OCI-LY7 (cell line): ENCODE measurements around the gene MS4A6A. TPM values are rescaled to one million over a fixed set of nuclear protein-coding genes. Genes with fewer than 3 reads are reported as not detected.

Experiments used
- BruUV-seq: library from RNA; stranded (reverse); fragments of 400-500 nt; replicated peaks from 2 replicates; lab custom pipeline; 2021; lab: Mats Ljungman, UMichigan
- CTCF ChIA-PET: fragments of 300-600 bp; sonication (Branson Sonifier 250); formaldehyde crosslinking; loops from one replicate; lab custom pipeline; 2022; ENCODE audit warnings: antibody characterized with exemption; ENCODE audit not compliant: unreplicated experiment; lab: Charles Lee
- POLR2A ChIA-PET: fragments of 300-600 bp; sonication (Branson Sonifier 250); formaldehyde crosslinking; loops from one replicate; lab custom pipeline; 2022; ENCODE audit warnings: antibody characterized with exemption; lab: Charles Lee
- DNase-seq: peaks from one replicate; pipeline ENCODE4 v3.0.0-alpha.2; 2015; ENCODE audit warnings: low spot score
- H2AFZ ChIP-seq: fragments of 200-600 bp; sonication (generic), shearing (Covaris generic); 2 replicates; pipeline ENCODE4 v1.6.1; 2014; ENCODE audit warnings: mild to moderate bottlenecking, antibody characterized with exemption, low read length, moderate library complexity
- H3K27ac ChIP-seq: fragments of 200-600 bp; sonication (generic); 2 replicates; pipeline ENCODE4 v1.5.1; 2014; ENCODE audit warnings: mixed run types, low read depth, mild to moderate bottlenecking, moderate library complexity, low read length, inconsistent platforms; ENCODE audit not compliant: poor library complexity, severe bottlenecking
- H3K36me3 ChIP-seq: fragments of 200-600 bp; sonication (generic); 2 replicates; pipeline ENCODE4 v1.6.1; 2014; ENCODE audit warnings: mild to moderate bottlenecking, antibody characterized with exemption, low read length, moderate library complexity, mixed read lengths; ENCODE audit not compliant: insufficient read depth
- H3K4me1 ChIP-seq: fragments of 200-600 bp; sonication (generic); 2 replicates; pipeline ENCODE4 v1.5.1; 2014; ENCODE audit warnings: mild to moderate bottlenecking, low read length; ENCODE audit not compliant: insufficient read depth, poor library complexity, severe bottlenecking
- H3K4me2 ChIP-seq: fragments of 200-600 bp; sonication (generic); 2 replicates; pipeline ENCODE4 v1.6.1; 2014; ENCODE audit warnings: mild to moderate bottlenecking, low read length
- H3K4me3 ChIP-seq: fragments of 200-600 bp; sonication (generic); 2 replicates; pipeline ENCODE4 v1.5.1; 2014; ENCODE audit warnings: mild to moderate bottlenecking, low read depth, low read length; ENCODE audit not compliant: poor library complexity, severe bottlenecking
- H3K79me2 ChIP-seq: fragments of 200-600 bp; sonication (generic); 2 replicates; pipeline ENCODE4 v1.6.1; 2016; ENCODE audit warnings: low read depth, mild to moderate bottlenecking, low read length, moderate library complexity, mixed read lengths; ENCODE audit not compliant: insufficient read depth
- H3K9me2 ChIP-seq: fragments of 200-600 bp; sonication (generic); 2 replicates; pipeline ENCODE4 v1.6.1; 2016; ENCODE audit warnings: mild to moderate bottlenecking, low read length, mixed read lengths; ENCODE audit not compliant: insufficient read depth
- H3K9me3 ChIP-seq: fragments of 200-600 bp; sonication (generic); 2 replicates; pipeline ENCODE4 v1.6.1; 2014; ENCODE audit warnings: mild to moderate bottlenecking, mixed run types, low read length, mixed read lengths
- H4K20me1 ChIP-seq: fragments of 200-600 bp; sonication (generic); 2 replicates; pipeline ENCODE4 v1.6.1; 2014; ENCODE audit warnings: mild to moderate bottlenecking, antibody characterized with exemption, low read length, moderate library complexity, mixed read lengths; ENCODE audit not compliant: insufficient read depth
- CTCF ChIP-seq: fragments of 200-600 bp; sonication (generic); conservative IDR thresholded peaks from 2 replicates; pipeline ENCODE4 v1.5.1; 2014; ENCODE audit warnings: mild to moderate bottlenecking, antibody characterized with exemption, low read length, moderate library complexity, mixed read lengths
- EZH2phosphoT487 ChIP-seq: fragments of 200-600 bp; sonication (generic); IDR thresholded peaks from 2 replicates; pipeline ENCODE4 v1.6.1; 2018; ENCODE audit warnings: low read depth, borderline replicate concordance, mild to moderate bottlenecking, mixed run types, antibody characterized with exemption, low read length, moderate library complexity, mixed read lengths
- intact Hi-C: fragments of 100-400 bp; cut with micrococcal nuclease; formaldehyde crosslinking; loops from one replicate; pipeline ENCODE4 v1.10.0; 2022; ENCODE audit not compliant: unreplicated experiment
- total RNA-seq, 2 experiments: library from RNA; depleted of rRNA in 1 of 2; stranded (reverse); fragments of >200 nt in 1 of 2; shearing (Covaris generic) in 1 of 2; gene quantifications; 2 replicates each; pipeline ENCODE4 v1.2.3, GENCODE V29; 2014 to 2022

Gene MS4A6A
- total RNA-seq, 2 experiments from 2014 or later: not detected

- H3K36me3 ChIP-seq: no peaks in the 10 kb centered on the region
- CTCF ChIA-PET: no interaction called here
Observed at GRCh38 chr11:60208951-60209350, 26.1 kb upstream of the MS4A6A start.

GRCh38 chr11:60208146-60208895 lies 25.4 kb upstream of the MS4A6A start:
- CTCF ChIA-PET: no interaction called here

More at GRCh38 chr11:60208951-60209350, 26.1 kb upstream of the MS4A6A start:
- Histone ChIP-seq H4K20me1 (no peaks in the 10 kb centered on the region), H3K9me2 (no peaks in the 10 kb centered on the region), H3K4me3 (no peak overlapping the region), H2AFZ (no peak overlapping the region), H3K4me1 (no peaks in the 10 kb centered on the region), H3K4me2 (no peak overlapping the region), H3K27ac (no peak overlapping the region), H3K9me3 (no peaks in the 10 kb centered on the region), H3K79me2 (no peaks in the 10 kb centered on the region)
- BruUV-seq: no TSS peak
- intact Hi-C loops: no loop called here
- no peak for TF ChIP-seq EZH2phosphoT487
- TF ChIP-seq CTCF: no peak
- DNase-seq: no peak
- POLR2A ChIA-PET: no interaction called here

More at GRCh38 chr11:60208146-60208895, 25.4 kb upstream of the MS4A6A start:
- H2AFZ ChIP-seq: no peak overlapping the region
- intact Hi-C loops: no loop called here
- H3K27ac ChIP-seq: no peak overlapping the region
- POLR2A ChIA-PET: no interaction called here
- H3K4me1 ChIP-seq: no peaks in the 10 kb centered on the region
- H3K79me2 ChIP-seq: no peaks in the 10 kb centered on the region
- H3K9me3 ChIP-seq: no peaks in the 10 kb centered on the region
- no peak for DNase-seq
- no peak overlapping the region for H3K4me2 ChIP-seq
- no peaks in the 10 kb centered on the region for H4K20me1 ChIP-seq
- BruUV-seq: no TSS peak
- no peaks in the 10 kb centered on the region for H3K36me3 ChIP-seq
- no peak overlapping the region for H3K4me3 ChIP-seq
- TF ChIP-seq CTCF (no peak), EZH2phosphoT487 (no peak)
- no peaks in the 10 kb centered on the region for H3K9me2 ChIP-seq
